ENCODE results near the gene ANO3.

The ANO3 gene

DNA sequence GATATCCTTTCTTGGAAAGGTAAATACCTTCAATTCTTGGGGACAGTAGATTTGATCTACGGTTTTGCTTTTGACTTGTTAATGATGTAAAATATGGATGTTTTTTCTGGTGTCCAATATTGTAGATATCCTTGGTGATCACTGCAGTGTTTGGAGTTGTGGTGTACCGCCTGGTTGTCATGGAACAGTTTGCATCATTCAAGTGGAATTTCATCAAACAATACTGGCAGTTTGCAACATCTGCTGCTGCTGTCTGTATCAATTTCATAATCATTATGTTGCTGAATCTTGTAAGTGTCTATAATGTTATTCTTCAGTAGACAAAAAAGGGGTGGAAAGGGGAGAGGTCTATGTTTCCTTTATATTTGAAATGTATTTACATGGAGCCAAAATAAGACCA is 267.5 kb downstream of the ANO3 start:
- no peaks in the 10 kb centered on the region for H3K9me3 ChIP-seq (ENCODE audit: insufficient read depth, low read depth, low read length)

DNA sequence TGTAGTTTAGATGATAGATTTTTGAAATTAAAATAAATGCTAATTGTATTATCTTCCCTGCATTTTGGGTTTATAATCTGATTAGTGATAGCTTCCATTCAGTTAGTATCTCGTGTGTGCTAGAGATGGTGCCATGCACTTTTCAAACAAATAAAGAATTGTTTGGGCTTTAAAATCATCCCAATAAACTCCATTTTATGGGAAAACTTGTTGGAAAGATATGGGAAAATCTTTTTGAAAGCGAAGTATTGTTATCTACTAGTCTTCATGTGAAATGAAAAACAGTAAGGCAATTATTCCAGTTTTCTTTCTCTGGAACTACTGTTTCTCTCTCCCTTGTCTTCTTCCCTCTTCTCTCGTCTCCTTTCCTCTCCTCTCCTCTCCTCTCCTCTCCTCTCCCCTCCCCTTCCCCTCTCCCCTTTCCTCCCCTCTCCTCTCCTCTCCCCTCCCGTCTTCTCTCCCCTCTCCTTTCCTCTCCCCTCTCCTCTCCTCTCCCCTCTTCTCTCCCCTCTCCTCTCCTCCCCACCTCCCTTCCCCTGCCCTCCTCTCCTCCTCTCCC is 268.0 kb downstream of the ANO3 start:
- Histone ChIP-seq H3K27me3 (ENCODE audit: insufficient read depth, low read length, poor library complexity, severe bottlenecking) (no peaks in the 10 kb centered on the region), H3K9me3 (ENCODE audit: insufficient read depth, low read depth, low read length) (no peaks in the 10 kb centered on the region), H3K9me2 (replicated peaks; ENCODE audit: low read depth, low read length) (no peaks in the 10 kb centered on the region), H2AFZ (ENCODE audit: low read length) (no peak overlapping the region), H3K4me2 (ENCODE audit: low read depth, low read length, poor library complexity, severe bottlenecking) (no peak overlapping the region), H4K20me1 (ENCODE audit: insufficient read depth, low read length, poor library complexity, severe bottlenecking) (no peaks in the 10 kb centered on the region), H3K4me1 (ENCODE audit: insufficient read depth, low read length, poor library complexity, severe bottlenecking) (no peaks in the 10 kb centered on the region), H3F3A (ENCODE audit: low read depth) (no peaks in the 10 kb centered on the region), H3K36me3 (ENCODE audit: insufficient read depth, low read length) (no peaks in the 10 kb centered on the region), H3K4me3 (ENCODE audit: low read length, poor library complexity, severe bottlenecking) (no peak overlapping the region), H3K79me2 (ENCODE audit: insufficient read depth, low read length) (no peaks in the 10 kb centered on the region), H3K9ac (ENCODE audit: low read depth, low read length, poor library complexity, severe bottlenecking) (no peak overlapping the region)
- TF ChIP-seq EZH2phosphoT487 (IDR thresholded peaks at IDR 0.05; ENCODE audit: borderline replicate concordance): no peak
- TF ChIP-seq, protein P1, sequence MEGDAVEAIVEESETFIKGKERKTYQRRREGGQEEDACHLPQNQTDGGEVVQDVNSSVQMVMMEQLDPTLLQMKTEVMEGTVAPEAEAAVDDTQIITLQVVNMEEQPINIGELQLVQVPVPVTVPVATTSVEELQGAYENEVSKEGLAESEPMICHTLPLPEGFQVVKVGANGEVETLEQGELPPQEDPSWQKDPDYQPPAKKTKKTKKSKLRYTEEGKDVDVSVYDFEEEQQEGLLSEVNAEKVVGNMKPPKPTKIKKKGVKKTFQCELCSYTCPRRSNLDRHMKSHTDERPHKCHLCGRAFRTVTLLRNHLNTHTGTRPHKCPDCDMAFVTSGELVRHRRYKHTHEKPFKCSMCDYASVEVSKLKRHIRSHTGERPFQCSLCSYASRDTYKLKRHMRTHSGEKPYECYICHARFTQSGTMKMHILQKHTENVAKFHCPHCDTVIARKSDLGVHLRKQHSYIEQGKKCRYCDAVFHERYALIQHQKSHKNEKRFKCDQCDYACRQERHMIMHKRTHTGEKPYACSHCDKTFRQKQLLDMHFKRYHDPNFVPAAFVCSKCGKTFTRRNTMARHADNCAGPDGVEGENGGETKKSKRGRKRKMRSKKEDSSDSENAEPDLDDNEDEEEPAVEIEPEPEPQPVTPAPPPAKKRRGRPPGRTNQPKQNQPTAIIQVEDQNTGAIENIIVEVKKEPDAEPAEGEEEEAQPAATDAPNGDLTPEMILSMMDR (conservative IDR thresholded peaks at IDR 0.05; ENCODE audit: low read length): no peak

More for the DNA sequence above, 267.5 kb downstream of the ANO3 start:
- H3F3A ChIP-seq (ENCODE audit: low read depth): no peaks in the 10 kb centered on the region
- no peak for TF ChIP-seq EZH2phosphoT487 (IDR thresholded peaks at IDR 0.05; ENCODE audit: borderline replicate concordance)
- TF ChIP-seq, protein P1 (conservative IDR thresholded peaks at IDR 0.05; ENCODE audit: low read length): no peak
- H3K36me3 ChIP-seq (ENCODE audit: insufficient read depth, low read length): no peaks in the 10 kb centered on the region
- no peak overlapping the region for H2AFZ ChIP-seq (ENCODE audit: low read length)
- H3K79me2 ChIP-seq (ENCODE audit: insufficient read depth, low read length): no peaks in the 10 kb centered on the region
- no peaks in the 10 kb centered on the region for H3K27me3 ChIP-seq (ENCODE audit: insufficient read depth, low read length, poor library complexity, severe bottlenecking)
- no peaks in the 10 kb centered on the region for H3K9me2 ChIP-seq (replicated peaks; ENCODE audit: low read depth, low read length)
- H3K4me1 ChIP-seq (ENCODE audit: insufficient read depth, low read length, poor library complexity, severe bottlenecking): no peaks in the 10 kb centered on the region
- H3K4me3 ChIP-seq (ENCODE audit: low read length, poor library complexity, severe bottlenecking): no peak overlapping the region
- no peak overlapping the region for H3K4me2 ChIP-seq (ENCODE audit: low read depth, low read length, poor library complexity, severe bottlenecking)
- no peak overlapping the region for H3K9ac ChIP-seq (ENCODE audit: low read depth, low read length, poor library complexity, severe bottlenecking)
- H4K20me1 ChIP-seq (ENCODE audit: insufficient read depth, low read length, poor library complexity, severe bottlenecking): no peaks in the 10 kb centered on the region

DNA sequence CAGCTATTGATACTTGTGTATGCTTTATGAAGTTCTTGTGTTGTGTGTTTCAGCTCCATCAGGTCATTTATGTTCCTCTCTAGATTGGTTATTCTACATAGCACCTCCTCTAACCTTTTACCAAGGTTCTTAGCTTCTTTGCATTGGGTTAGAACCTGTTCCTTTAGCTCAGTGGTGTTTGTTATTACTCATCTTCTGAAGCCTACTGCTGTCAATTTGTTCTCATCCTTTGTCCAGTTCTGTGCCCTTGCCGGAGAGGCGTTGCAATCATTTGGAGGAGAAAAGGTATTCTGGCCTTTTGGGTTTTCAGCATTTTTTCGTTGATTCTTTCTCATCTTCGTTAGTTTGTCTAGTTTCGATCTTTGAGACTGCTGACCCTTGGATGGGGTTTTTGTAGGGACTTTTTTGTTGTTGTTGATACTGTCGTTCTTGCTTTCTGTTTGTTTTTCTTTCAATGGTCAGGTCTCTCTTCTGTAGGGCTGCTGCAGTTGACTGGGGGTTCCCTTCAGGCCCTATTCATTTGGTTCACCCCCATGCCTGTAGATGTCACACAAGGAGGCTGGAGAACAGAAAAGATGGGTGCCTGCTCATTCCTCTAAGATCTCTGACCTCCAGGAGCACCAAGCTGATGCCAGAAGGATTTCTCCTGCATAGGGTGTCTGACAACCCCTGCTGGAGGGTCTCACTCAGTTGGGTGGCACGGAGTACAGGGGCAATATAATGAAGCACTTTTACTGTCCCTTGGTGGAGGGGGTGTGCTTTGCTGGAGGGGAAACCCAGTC is 276.0 kb downstream of the ANO3 start:
- Histone ChIP-seq H3K9ac (ENCODE audit: low read depth, low read length, poor library complexity, severe bottlenecking) (no peak overlapping the region), H3K4me1 (ENCODE audit: insufficient read depth, low read length, poor library complexity, severe bottlenecking) (no peaks in the 10 kb centered on the region), H3F3A (ENCODE audit: low read depth) (no peaks in the 10 kb centered on the region), H3K4me2 (ENCODE audit: low read depth, low read length, poor library complexity, severe bottlenecking) (no peak overlapping the region), H3K27me3 (ENCODE audit: insufficient read depth, low read length, poor library complexity, severe bottlenecking) (no peaks in the 10 kb centered on the region), H3K9me3 (ENCODE audit: insufficient read depth, low read depth, low read length) (no peaks in the 10 kb centered on the region), H3K79me2 (ENCODE audit: insufficient read depth, low read length) (no peaks in the 10 kb centered on the region), H3K36me3 (ENCODE audit: insufficient read depth, low read length) (no peaks in the 10 kb centered on the region), H3K4me3 (ENCODE audit: low read length, poor library complexity, severe bottlenecking) (no peak overlapping the region), H4K20me1 (ENCODE audit: insufficient read depth, low read length, poor library complexity, severe bottlenecking) (no peaks in the 10 kb centered on the region), H2AFZ (ENCODE audit: low read length) (no peak overlapping the region), H3K9me2 (replicated peaks; ENCODE audit: low read depth, low read length) (no peaks in the 10 kb centered on the region)
- TF ChIP-seq EZH2phosphoT487 (IDR thresholded peaks at IDR 0.05; ENCODE audit: borderline replicate concordance): no peak
- TF ChIP-seq, protein P1 (conservative IDR thresholded peaks at IDR 0.05; ENCODE audit: low read length): no peak
